ENCODE data around the gene NFIC.

The NFIC gene

DNA sequence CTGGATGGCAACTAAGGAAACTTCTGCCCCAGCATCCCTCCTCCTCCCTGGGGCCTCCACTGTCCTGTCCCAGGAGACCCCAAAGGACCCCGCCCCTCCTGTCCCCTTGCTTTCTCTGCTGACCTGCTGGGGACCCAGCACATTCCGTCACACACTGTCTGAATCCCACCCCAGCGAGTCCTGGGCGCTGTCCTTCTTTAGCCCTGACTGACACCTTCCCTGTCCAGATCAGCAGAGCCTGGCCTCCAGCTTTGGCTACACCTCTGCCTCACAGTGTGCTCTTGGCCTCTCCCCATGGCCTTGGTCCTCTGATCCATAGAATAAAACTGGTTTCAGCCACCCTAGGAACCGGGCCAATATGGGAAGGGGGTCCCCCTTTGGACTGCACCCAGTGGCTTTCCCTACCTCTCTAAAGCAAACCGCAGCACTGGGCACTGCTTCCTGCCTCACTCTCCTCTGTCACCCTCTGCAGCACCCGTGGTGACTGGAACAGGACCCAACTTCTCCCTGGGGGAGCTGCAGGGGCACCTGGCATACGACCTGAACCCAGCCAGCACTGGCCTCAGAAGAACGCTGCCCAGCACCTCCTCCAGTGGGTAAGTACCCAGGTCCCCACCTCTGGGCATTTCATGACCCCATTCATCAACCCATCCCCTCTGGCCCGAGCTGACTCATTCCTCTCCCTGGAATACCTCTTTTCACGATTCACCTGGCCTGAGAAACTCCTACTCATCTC, 67.6 kb downstream of the NFIC start:
- no peak overlapping the region for H3K4me3 ChIP-seq (ENCODE audit: severe bottlenecking)

GRCh38 chr19:3434630-3435553, 68.5 kb downstream of the NFIC start:
- peak overlapping the region; percentile 30 for H3K4me3 ChIP-seq (ENCODE audit: severe bottlenecking)
- ATAC-seq (ENCODE audit: low read depth) (peak; percentile 97), DNase-seq (ENCODE audit: low spot score) (peak; percentile 94)
- TF ChIP-seq, protein P1, sequence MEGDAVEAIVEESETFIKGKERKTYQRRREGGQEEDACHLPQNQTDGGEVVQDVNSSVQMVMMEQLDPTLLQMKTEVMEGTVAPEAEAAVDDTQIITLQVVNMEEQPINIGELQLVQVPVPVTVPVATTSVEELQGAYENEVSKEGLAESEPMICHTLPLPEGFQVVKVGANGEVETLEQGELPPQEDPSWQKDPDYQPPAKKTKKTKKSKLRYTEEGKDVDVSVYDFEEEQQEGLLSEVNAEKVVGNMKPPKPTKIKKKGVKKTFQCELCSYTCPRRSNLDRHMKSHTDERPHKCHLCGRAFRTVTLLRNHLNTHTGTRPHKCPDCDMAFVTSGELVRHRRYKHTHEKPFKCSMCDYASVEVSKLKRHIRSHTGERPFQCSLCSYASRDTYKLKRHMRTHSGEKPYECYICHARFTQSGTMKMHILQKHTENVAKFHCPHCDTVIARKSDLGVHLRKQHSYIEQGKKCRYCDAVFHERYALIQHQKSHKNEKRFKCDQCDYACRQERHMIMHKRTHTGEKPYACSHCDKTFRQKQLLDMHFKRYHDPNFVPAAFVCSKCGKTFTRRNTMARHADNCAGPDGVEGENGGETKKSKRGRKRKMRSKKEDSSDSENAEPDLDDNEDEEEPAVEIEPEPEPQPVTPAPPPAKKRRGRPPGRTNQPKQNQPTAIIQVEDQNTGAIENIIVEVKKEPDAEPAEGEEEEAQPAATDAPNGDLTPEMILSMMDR (IDR thresholded peaks at IDR 0.05; ENCODE audit: poor library complexity, severe bottlenecking): no peak
- no peaks in the 10 kb centered on the region for H3K4me1 ChIP-seq (ENCODE audit: insufficient read depth, poor library complexity, severe bottlenecking)
- H3K9me3 ChIP-seq (ENCODE audit: severe bottlenecking): no peaks in the 10 kb centered on the region
- no peaks in the 10 kb centered on the region for H3K27me3 ChIP-seq (ENCODE audit: insufficient read depth, poor library complexity, severe bottlenecking)
- H3K36me3 ChIP-seq (ENCODE audit: low read depth): peaks cover 52% of the 10 kb centered on the region
- H3K27ac ChIP-seq (ENCODE audit: poor library complexity, severe bottlenecking): peak overlapping the region; percentile 60

More for the DNA sequence above, 67.6 kb downstream of the NFIC start:
- TF ChIP-seq, protein P1 (IDR thresholded peaks at IDR 0.05; ENCODE audit: poor library complexity, severe bottlenecking): no peak
- ATAC-seq (ENCODE audit: low read depth) (no peak), DNase-seq (ENCODE audit: low spot score) (no peak)
- H3K27ac ChIP-seq (ENCODE audit: poor library complexity, severe bottlenecking): peak overlapping the region; percentile 60
- H3K36me3 ChIP-seq (ENCODE audit: low read depth): peaks cover 49% of the 10 kb centered on the region
- no peaks in the 10 kb centered on the region for H3K27me3 ChIP-seq (ENCODE audit: insufficient read depth, poor library complexity, severe bottlenecking)
- H3K4me1 ChIP-seq (ENCODE audit: insufficient read depth, poor library complexity, severe bottlenecking): no peaks in the 10 kb centered on the region
- no peaks in the 10 kb centered on the region for H3K9me3 ChIP-seq (ENCODE audit: severe bottlenecking)

DNA sequence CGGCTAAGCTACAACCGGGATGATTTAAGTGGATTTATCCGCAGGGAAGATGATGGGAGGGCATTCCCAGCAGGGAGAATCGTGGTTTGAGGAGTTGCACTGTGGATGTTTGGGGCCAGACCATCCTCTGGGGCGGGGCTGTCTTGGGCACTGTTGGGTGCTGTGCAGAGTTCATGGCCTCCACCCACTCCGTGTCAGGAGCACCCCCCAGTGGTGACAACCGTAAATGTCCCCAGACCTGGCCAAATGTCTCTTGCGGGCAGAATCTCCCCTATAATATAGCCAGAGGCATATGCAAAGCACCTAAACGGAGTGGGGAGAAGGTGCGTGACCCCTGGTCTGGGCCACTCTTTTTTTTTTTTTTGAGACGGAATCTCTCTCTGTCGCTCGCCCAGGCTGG, 73.7 kb downstream of the NFIC start:
- Histone ChIP-seq H3K9me3 (ENCODE audit: severe bottlenecking) (no peaks in the 10 kb centered on the region), H3K27me3 (ENCODE audit: insufficient read depth, poor library complexity, severe bottlenecking) (no peaks in the 10 kb centered on the region), H3K4me1 (ENCODE audit: insufficient read depth, poor library complexity, severe bottlenecking) (no peaks in the 10 kb centered on the region), H3K4me3 (ENCODE audit: severe bottlenecking) (no peak overlapping the region), H3K27ac (ENCODE audit: poor library complexity, severe bottlenecking) (no peak overlapping the region), H3K36me3 (ENCODE audit: low read depth) (peaks cover 61% of the 10 kb centered on the region)
- DNase-seq (ENCODE audit: low spot score) (no peak), ATAC-seq (ENCODE audit: low read depth) (no peak)
- TF ChIP-seq, protein P1 (IDR thresholded peaks at IDR 0.05; ENCODE audit: poor library complexity, severe bottlenecking): no peak

- H3K4me3 ChIP-seq (ENCODE audit: severe bottlenecking): no peak overlapping the region
- no peak for DNase-seq (ENCODE audit: low spot score)
- H3K27ac ChIP-seq (ENCODE audit: poor library complexity, severe bottlenecking): no peak overlapping the region
- no peaks in the 10 kb centered on the region for H3K4me1 ChIP-seq (ENCODE audit: insufficient read depth, poor library complexity, severe bottlenecking)
- H3K27me3 ChIP-seq (ENCODE audit: insufficient read depth, poor library complexity, severe bottlenecking): no peaks in the 10 kb centered on the region
- no peak for ATAC-seq (ENCODE audit: low read depth)
- H3K9me3 ChIP-seq (ENCODE audit: severe bottlenecking): no peaks in the 10 kb centered on the region
- peaks cover 54% of the 10 kb centered on the region for H3K36me3 ChIP-seq (ENCODE audit: low read depth)
- TF ChIP-seq, protein P1 (IDR thresholded peaks at IDR 0.05; ENCODE audit: poor library complexity, severe bottlenecking): no peak
Measured at GRCh38 chr19:3441089-3441985, 75.0 kb downstream of the NFIC start.
